PFSK-1 (cell line): Measurements from ENCODE around the gene COX19.

ENCODE experiments used
- POLR2AphosphoS5 ChIP-seq: IDR thresholded peaks from 2 replicates; pipeline ENCODE4 v1.6.1; 2012; ENCODE audit warnings: low read depth, mild to moderate bottlenecking, control low read depth, low read length, moderate library complexity
- REST ChIP-seq, 2 experiments: IDR thresholded peaks; 2 replicates each; pipeline versions ENCODE4 v1.6.1 to v1.8.0; 2011 to 2012; ENCODE audit warnings: low read depth in 2 of 2, low read length in 2 of 2, control low read depth in 1 of 2, inconsistent platforms in 1 of 2, mild to moderate bottlenecking in 1 of 2, moderate library complexity in 1 of 2; ENCODE audit not compliant: insufficient read depth in 1 of 2

GRCh38 chr7:1005303-1005702 is 30.0 kb upstream of the COX19 start:
- TF ChIP-seq POLR2AphosphoS5 (no peak), REST (IDR thresholded peaks at IDR 0.05; ENCODE audit: insufficient read depth in 1 of 2, low read depth in 2 of 2, low read length in 2 of 2) (no peak)
